Measurements from ENCODE around the gene DPEP1. TPM values are rescaled to one million over a fixed set of nuclear protein-coding genes. Genes with fewer than 3 reads are reported as not detected.

Gene DPEP1
- total and polyA plus RNA-seq, 4 donors, result 0.26 to 8.9 (median 0.95) TPM

- Histone ChIP-seq H3K4me1 (ENCODE audit: control insufficient read depth in 5 of 5, insufficient read depth in 5 of 5, low read length in 5 of 5) (peaks cover 0 to 33% (median 14%) of the 10 kb centered on the region in 5 donors), H3K9me3 (ENCODE audit: control insufficient read depth in 4 of 4, insufficient read depth in 3 of 4, low read length in 3 of 4) (no peaks in the 10 kb centered on the region), H3K9ac (ENCODE audit: insufficient read depth in 1 of 2, low read length in 2 of 2) (peak overlapping the region in 1 of 2 donors; percentile 9), H3K4me3 (no peak overlapping the region), H3K27me3 (ENCODE audit: control insufficient read depth in 3 of 3, insufficient read depth in 3 of 3, low read length in 2 of 3) (peaks cover 0 to 5% (median 2%) of the 10 kb centered on the region in 3 donors), H3K36me3 (ENCODE audit: control insufficient read depth in 4 of 4, insufficient read depth in 4 of 4, low read length in 4 of 4) (peaks cover 18 to 38% (median 32%) of the 10 kb centered on the region in 4 donors), H3K27ac (ENCODE audit: low read depth in 1 of 2, low read length in 1 of 2) (no peak overlapping the region)
- 5 to 15% methylated on average over 44 to 46 of the region's 46 CpGs for WGBS, 2 donors
- no peak for TF ChIP-seq CTCF (IDR thresholded peaks at IDR 0.05; ENCODE audit: control extremely low read depth, extremely low read depth)
- DNase-seq (peak; percentile 36 to 59 (median 45)), ATAC-seq (ENCODE audit: insufficient read depth, low FRiP score) (peak; percentile 21)
These were observed 47.7 kb upstream of the DPEP1 start for GRCh38 chr16:89565506-89566372.

GRCh38 chr16:89567656-89568594 is 45.5 kb upstream of the DPEP1 start:
- ATAC-seq (ENCODE audit: insufficient read depth, low FRiP score), result no peak
- H3K4me1 ChIP-seq (ENCODE audit: control insufficient read depth in 5 of 5, insufficient read depth in 5 of 5, low read length in 5 of 5), result peaks cover 0 to 34% (median 18%) of the 10 kb centered on the region in 5 donors
- WGBS, 2 donors, result 72 to 80% methylated on average over 30 of the region's 30 CpGs
- H3K27me3 ChIP-seq (ENCODE audit: control insufficient read depth in 3 of 3, insufficient read depth in 3 of 3, low read length in 2 of 3), result peaks cover 0 to 15% (median 2%) of the 10 kb centered on the region in 3 donors
- H3K4me3 ChIP-seq, result no peak overlapping the region
- H3K9me3 ChIP-seq (ENCODE audit: control insufficient read depth in 4 of 4, insufficient read depth in 3 of 4, low read length in 3 of 4), result no peaks in the 10 kb centered on the region
- DNase-seq, result no peak
- TF ChIP-seq CTCF (IDR thresholded peaks at IDR 0.05; ENCODE audit: control extremely low read depth, extremely low read depth), result no peak
- H3K9ac ChIP-seq (ENCODE audit: insufficient read depth in 1 of 2, low read length in 2 of 2), result no peak overlapping the region
- peaks cover 10 to 21% (median 17%) of the 10 kb centered on the region in 4 donors for H3K36me3 ChIP-seq (ENCODE audit: control insufficient read depth in 4 of 4, insufficient read depth in 4 of 4, low read length in 4 of 4)
- no peak overlapping the region for H3K27ac ChIP-seq (ENCODE audit: low read depth in 1 of 2, low read length in 1 of 2)

- H3K27me3 ChIP-seq (ENCODE audit: control insufficient read depth in 3 of 3, insufficient read depth in 3 of 3, low read length in 2 of 3), result peaks cover 0 to 28% (median 7%) of the 10 kb centered on the region in 3 donors
- H3K9ac ChIP-seq (ENCODE audit: insufficient read depth in 1 of 2, low read length in 2 of 2), result no peak overlapping the region
- no peak overlapping the region for H3K27ac ChIP-seq (ENCODE audit: low read depth in 1 of 2, low read length in 1 of 2)
- H3K36me3 ChIP-seq (ENCODE audit: control insufficient read depth in 4 of 4, insufficient read depth in 4 of 4, low read length in 4 of 4), result peaks cover 0 to 3% (median under 1%) of the 10 kb centered on the region in 4 donors
- no peaks in the 10 kb centered on the region for H3K9me3 ChIP-seq (ENCODE audit: control insufficient read depth in 4 of 4, insufficient read depth in 3 of 4, low read length in 3 of 4)
- ATAC-seq (ENCODE audit: insufficient read depth, low FRiP score), result no peak
- 81 to 87% methylated on average over 20 to 23 of the region's 23 CpGs for WGBS, 2 donors
- no peak for DNase-seq
- H3K4me1 ChIP-seq (ENCODE audit: control insufficient read depth in 5 of 5, insufficient read depth in 5 of 5, low read length in 5 of 5), result peaks cover 0 to 28% (median 15%) of the 10 kb centered on the region in 5 donors
- no peak for TF ChIP-seq CTCF (IDR thresholded peaks at IDR 0.05; ENCODE audit: control extremely low read depth, extremely low read depth)
- H3K4me3 ChIP-seq, result no peak overlapping the region
These were observed 43.7 kb upstream of the DPEP1 start for GRCh38 chr16:89569506-89570341.
